Mesenchymal stem cell (in vitro differentiated cells and primary cell): Measurements from ENCODE around the gene OR4D10.

Source experiments
- DNase-seq: peaks from one replicate; pipeline ENCODE4 v3.0.0-alpha.2; 2013
- H2AFZ ChIP-seq: one replicate; pipeline ENCODE4 v1.6.1; 2013; ENCODE audit warnings: low read depth, mild to moderate bottlenecking, control low read depth, inconsistent platforms, low read length, moderate library complexity
- H2AK5ac ChIP-seq: 2 replicates; pipeline ENCODE4 v1.6.1; 2013; ENCODE audit warnings: low read length, moderate library complexity, mild to moderate bottlenecking, inconsistent platforms; ENCODE audit not compliant: severe bottlenecking
- H2BK120ac ChIP-seq: one replicate; pipeline ENCODE4 v1.6.1; 2013; ENCODE audit warnings: low read depth, mild to moderate bottlenecking, inconsistent platforms, low read length, moderate library complexity
- H2BK12ac ChIP-seq, 2 experiments: one replicate each; pipeline ENCODE4 v1.6.1; 2013; ENCODE audit warnings: inconsistent platforms in 2 of 2, low read length in 2 of 2, mild to moderate bottlenecking in 2 of 2, moderate library complexity in 2 of 2, control low read depth in 1 of 2
- H2BK15ac ChIP-seq: one replicate; pipeline ENCODE4 v1.6.1; 2013; ENCODE audit warnings: mild to moderate bottlenecking, low read depth, inconsistent platforms; ENCODE audit not compliant: poor library complexity, severe bottlenecking
- H2BK5ac ChIP-seq: 2 replicates; pipeline ENCODE4 v1.6.1; 2013; ENCODE audit warnings: low read depth, mild to moderate bottlenecking, low read length, control low read depth, inconsistent platforms; ENCODE audit not compliant: poor library complexity, severe bottlenecking
- H3K14ac ChIP-seq, 2 experiments: one replicate each; pipeline ENCODE4 v1.6.1; 2013; ENCODE audit warnings: inconsistent platforms in 2 of 2, low read length in 2 of 2, control low read depth in 1 of 2, mild to moderate bottlenecking in 1 of 2, moderate library complexity in 1 of 2
- H3K18ac ChIP-seq, 2 experiments: one replicate each; pipeline ENCODE4 v1.6.1; 2013; ENCODE audit warnings: inconsistent platforms in 2 of 2, low read length in 2 of 2, control low read depth in 1 of 2, low read depth in 1 of 2, mild to moderate bottlenecking in 1 of 2
- H3K23ac ChIP-seq, 2 experiments: one replicate each; pipeline ENCODE4 v1.6.1; 2013; ENCODE audit warnings: inconsistent platforms in 2 of 2, low read length in 2 of 2, mild to moderate bottlenecking in 2 of 2, moderate library complexity in 2 of 2, control low read depth in 1 of 2
- H3K27ac ChIP-seq: 2 replicates; pipeline ENCODE4 v1.5.1; 2013; ENCODE audit warnings: mild to moderate bottlenecking, moderate library complexity, low read length, control low read depth, inconsistent platforms; ENCODE audit not compliant: poor library complexity, severe bottlenecking
- H3K27me3 ChIP-seq, 2 experiments: 2 replicates each; pipeline versions ENCODE4 v1.6.1 to v1.7.0; 2013; ENCODE audit warnings: low read length in 2 of 2, mild to moderate bottlenecking in 2 of 2, moderate library complexity in 2 of 2, control low read depth in 1 of 2, inconsistent platforms in 1 of 2; ENCODE audit not compliant: control insufficient read depth in 1 of 2, insufficient read depth in 1 of 2
- H3K36me3 ChIP-seq, 2 experiments: 2 replicates each; pipeline versions ENCODE4 v1.6.1 to v1.7.0; 2013; ENCODE audit warnings: low read length in 2 of 2, control low read depth in 1 of 2, inconsistent platforms in 1 of 2, low read depth in 1 of 2, mild to moderate bottlenecking in 1 of 2; ENCODE audit not compliant: insufficient read depth in 2 of 2, control insufficient read depth in 1 of 2
- H3K4ac ChIP-seq, 2 experiments: one replicate each; pipeline ENCODE4 v1.6.1; 2013; ENCODE audit warnings: inconsistent platforms in 2 of 2, low read length in 2 of 2, mild to moderate bottlenecking in 2 of 2, moderate library complexity in 2 of 2, control low read depth in 1 of 2, low read depth in 1 of 2
- H3K4me1 ChIP-seq: 2 replicates; pipeline ENCODE4 v1.6.1; 2013; ENCODE audit warnings: low read depth, low read length, control low read depth; ENCODE audit not compliant: control insufficient read depth, insufficient read depth
- H3K4me2 ChIP-seq: 2 replicates; pipeline ENCODE4 v1.6.1; 2013; ENCODE audit warnings: low read length, mild to moderate bottlenecking, inconsistent platforms; ENCODE audit not compliant: poor library complexity, severe bottlenecking
- H3K4me3 ChIP-seq, 2 experiments: 2 replicates each; pipeline versions ENCODE4 v1.5.1 to v1.7.0; 2013; ENCODE audit warnings: low read length in 2 of 2, mild to moderate bottlenecking in 2 of 2, control low read depth in 1 of 2, low read depth in 1 of 2; ENCODE audit not compliant: insufficient read depth in 1 of 2
- H3K79me1 ChIP-seq: replicated peaks from 2 replicates; pipeline ENCODE4 v1.6.1; 2013; ENCODE audit warnings: mild to moderate bottlenecking, control low read depth, low read length, inconsistent platforms; ENCODE audit not compliant: poor library complexity, severe bottlenecking
- H3K9ac ChIP-seq: 2 replicates; pipeline ENCODE4 v1.7.0; 2013; ENCODE audit warnings: mild to moderate bottlenecking, low read length, moderate library complexity
- H3K9me3 ChIP-seq: 2 replicates; pipeline ENCODE4 v1.7.0; 2013; ENCODE audit warnings: mild to moderate bottlenecking, low read length; ENCODE audit not compliant: control insufficient read depth
- H4K8ac ChIP-seq: one replicate; pipeline ENCODE4 v1.6.1; 2013; ENCODE audit warnings: inconsistent platforms, mild to moderate bottlenecking, low read length, moderate library complexity
- H4K91ac ChIP-seq: one replicate; pipeline ENCODE4 v1.6.1; 2013; ENCODE audit warnings: mild to moderate bottlenecking, low read length, inconsistent platforms
- WGBS: methylation state at CpG from one replicate; pipeline ENCODE4 v1.1.7; 2013; ENCODE audit warnings: mixed read lengths; 5-methylcytosine and 5-hydroxymethylcytosine counted together

Gene OR4D10

DNA sequence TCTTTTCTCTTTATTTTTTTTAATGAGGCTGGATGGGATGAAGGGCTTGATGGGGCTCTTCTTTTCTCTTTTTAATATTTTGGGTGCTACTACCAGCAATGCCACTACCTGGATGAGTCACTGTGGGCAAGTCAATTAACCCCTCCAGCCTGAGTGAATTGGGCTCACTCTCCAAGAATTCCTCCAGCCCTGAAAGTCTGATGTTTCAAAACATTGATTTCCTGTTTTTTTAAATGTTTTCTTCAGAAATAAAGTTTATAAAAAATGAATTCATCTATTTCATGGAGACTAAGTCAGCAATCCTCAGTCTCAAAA, 46.1 kb upstream of the OR4D10 start:
- Histone ChIP-seq H2BK120ac (no peak overlapping the region), H3K79me1 (no peaks in the 10 kb centered on the region), H3K36me3 (no peaks in the 10 kb centered on the region), H3K9ac (no peak overlapping the region), H2BK12ac (no peak overlapping the region), H2AFZ (no peak overlapping the region), H4K91ac (no peak overlapping the region), H3K4ac (no peak overlapping the region), H2AK5ac (no peak overlapping the region), H3K27ac (no peak overlapping the region), H3K23ac (no peak overlapping the region), H2BK5ac (no peak overlapping the region), H3K27me3 (peaks cover 0 to 8% of the 10 kb centered on the region in 2 experiments), H3K4me3 (no peak overlapping the region), H2BK15ac (no peak overlapping the region), H3K9me3 (no peaks in the 10 kb centered on the region), H3K4me2 (no peak overlapping the region), H3K14ac (no peak overlapping the region), H4K8ac (no peak overlapping the region), H3K18ac (no peak overlapping the region), H3K4me1 (no peaks in the 10 kb centered on the region)
- no peak for DNase-seq

- 100% methylated on average over 1 of the region's 4 CpGs for WGBS
- Histone ChIP-seq H3K18ac (no peak overlapping the region), H4K91ac (no peak overlapping the region), H2BK12ac (no peak overlapping the region), H3K23ac (no peak overlapping the region), H2BK5ac (no peak overlapping the region), H3K79me1 (no peaks in the 10 kb centered on the region), H3K4me1 (no peaks in the 10 kb centered on the region), H2BK120ac (no peak overlapping the region), H3K27ac (no peak overlapping the region), H3K4ac (no peak overlapping the region), H2AFZ (no peak overlapping the region), H2BK15ac (no peak overlapping the region), H3K9ac (no peak overlapping the region), H2AK5ac (no peak overlapping the region), H3K27me3 (peaks cover 0 to 11% of the 10 kb centered on the region in 2 experiments), H4K8ac (no peak overlapping the region), H3K4me2 (no peak overlapping the region), H3K4me3 (no peak overlapping the region), H3K36me3 (no peaks in the 10 kb centered on the region), H3K14ac (no peak overlapping the region), H3K9me3 (no peaks in the 10 kb centered on the region)
- DNase-seq = peak; percentile 46
Measured at GRCh38 chr11:59429924-59430516, 43.1 kb upstream of the OR4D10 start.

- Histone ChIP-seq H3K4ac (no peak within 1 kb of the TSS), H2BK5ac (no peak within 1 kb of the TSS), H3K27me3 (peaks cover 0 to 18% of the 10 kb centered on the region in 2 experiments), H3K79me1 (no peaks in the 10 kb centered on the region), H2BK120ac (no peak within 1 kb of the TSS), H2BK12ac (no peak within 1 kb of the TSS), H2AK5ac (no peak within 1 kb of the TSS), H2BK15ac (no peak within 1 kb of the TSS), H3K36me3 (no peaks in the 10 kb centered on the region), H4K91ac (no peak within 1 kb of the TSS), H3K4me3 (no peak within 1 kb of the TSS), H3K4me1 (no peaks in the 10 kb centered on the region), H2AFZ (no peak within 1 kb of the TSS), H3K18ac (no peak within 1 kb of the TSS), H3K9ac (no peak within 1 kb of the TSS), H3K9me3 (no peaks in the 10 kb centered on the region), H3K14ac (no peak within 1 kb of the TSS), H3K27ac (no peak within 1 kb of the TSS), H4K8ac (no peak within 1 kb of the TSS), H3K23ac (no peak within 1 kb of the TSS), H3K4me2 (no peak within 1 kb of the TSS)
- DNase-seq = no peak
- WGBS = 70% methylated on average over 3 of the region's 3 CpGs
Measured at GRCh38 chr11:59436169-59436568, 36.9 kb upstream of the OR4D10 start, which contains the start of gene OR5A1. TSS of gene OR5A1 (plus strand) at chr11:59436469. CDS start at chr11:59443169, 6,700 bp downstream.

DNA sequence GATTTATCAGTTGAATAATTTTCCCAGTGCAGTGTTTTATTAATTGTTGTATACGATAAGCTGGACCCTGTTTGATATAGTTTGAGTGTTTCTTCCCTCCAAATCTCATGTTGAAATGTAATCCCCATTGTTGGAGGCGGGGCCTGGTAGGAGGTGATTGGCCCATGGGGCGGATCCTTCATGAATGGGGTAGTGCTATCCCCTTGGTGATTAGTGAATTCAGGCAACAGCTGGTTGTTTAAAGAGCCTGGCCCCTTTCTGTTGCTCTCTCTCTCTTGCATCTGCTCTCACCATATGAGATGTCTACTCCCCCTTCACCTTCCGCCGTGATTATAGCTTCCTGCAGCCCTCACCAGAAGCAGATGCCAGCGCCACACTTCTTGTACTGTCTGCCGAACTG, 35.3 kb upstream of the OR4D10 start:
- Histone ChIP-seq H3K4me2 (no peak overlapping the region), H2BK15ac (no peak overlapping the region), H3K4ac (no peak overlapping the region), H3K14ac (no peak overlapping the region), H4K8ac (no peak overlapping the region), H3K4me1 (no peaks in the 10 kb centered on the region), H3K4me3 (no peak overlapping the region), H2BK5ac (no peak overlapping the region), H3K9ac (no peak overlapping the region), H2AFZ (no peak overlapping the region), H3K18ac (no peak overlapping the region), H3K79me1 (no peaks in the 10 kb centered on the region), H4K91ac (no peak overlapping the region), H2BK120ac (no peak overlapping the region), H3K27ac (no peak overlapping the region), H2BK12ac (no peak overlapping the region), H3K9me3 (no peaks in the 10 kb centered on the region), H3K36me3 (no peaks in the 10 kb centered on the region), H3K23ac (no peak overlapping the region), H2AK5ac (no peak overlapping the region), H3K27me3 (peaks cover 0 to 6% of the 10 kb centered on the region in 2 experiments)
- DNase-seq = no peak
- WGBS = 81% methylated on average over 5 of the region's 7 CpGs
